ENCODE results near the gene PPP1R3C. TPM values are rescaled to one million over a fixed set of nuclear protein-coding genes. Genes with fewer than 3 reads are reported as not detected.

The PPP1R3C gene
- total RNA-seq, 4 donors from 2014 or later, result 2.1 to 4.4 (median 2.7) TPM

DNA sequence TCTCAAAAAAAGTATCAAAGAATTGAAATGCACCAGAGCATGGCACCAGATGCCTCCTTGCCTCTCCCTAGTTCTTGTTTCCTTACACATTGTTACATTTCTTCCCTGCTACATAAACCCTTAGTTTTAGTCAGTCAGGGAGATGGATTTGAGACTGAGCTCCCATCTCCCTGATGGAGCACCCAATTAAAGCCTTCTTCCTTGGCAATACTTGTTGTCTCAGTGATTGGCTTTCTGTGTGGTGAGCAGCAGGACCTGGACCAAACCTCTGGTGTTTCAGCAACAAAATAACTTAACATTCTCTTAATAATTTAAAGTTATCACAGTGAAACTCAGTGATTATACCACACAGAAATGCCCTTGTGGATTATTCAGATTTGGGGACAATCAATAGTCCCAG, 26.9 kb downstream of the PPP1R3C start:
- no peaks in the 10 kb centered on the region for H3K36me3 ChIP-seq
- TF ChIP-seq, protein P1, sequence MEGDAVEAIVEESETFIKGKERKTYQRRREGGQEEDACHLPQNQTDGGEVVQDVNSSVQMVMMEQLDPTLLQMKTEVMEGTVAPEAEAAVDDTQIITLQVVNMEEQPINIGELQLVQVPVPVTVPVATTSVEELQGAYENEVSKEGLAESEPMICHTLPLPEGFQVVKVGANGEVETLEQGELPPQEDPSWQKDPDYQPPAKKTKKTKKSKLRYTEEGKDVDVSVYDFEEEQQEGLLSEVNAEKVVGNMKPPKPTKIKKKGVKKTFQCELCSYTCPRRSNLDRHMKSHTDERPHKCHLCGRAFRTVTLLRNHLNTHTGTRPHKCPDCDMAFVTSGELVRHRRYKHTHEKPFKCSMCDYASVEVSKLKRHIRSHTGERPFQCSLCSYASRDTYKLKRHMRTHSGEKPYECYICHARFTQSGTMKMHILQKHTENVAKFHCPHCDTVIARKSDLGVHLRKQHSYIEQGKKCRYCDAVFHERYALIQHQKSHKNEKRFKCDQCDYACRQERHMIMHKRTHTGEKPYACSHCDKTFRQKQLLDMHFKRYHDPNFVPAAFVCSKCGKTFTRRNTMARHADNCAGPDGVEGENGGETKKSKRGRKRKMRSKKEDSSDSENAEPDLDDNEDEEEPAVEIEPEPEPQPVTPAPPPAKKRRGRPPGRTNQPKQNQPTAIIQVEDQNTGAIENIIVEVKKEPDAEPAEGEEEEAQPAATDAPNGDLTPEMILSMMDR (IDR thresholded peaks at IDR 0.05), result no peak
- no peak for TF ChIP-seq POLR2A (IDR thresholded peaks at IDR 0.05)
- H3K4me3 ChIP-seq (replicated peaks in 1 of 3), result no peak overlapping the region
- no peak for DNase-seq
- no peak overlapping the region for H3K27ac ChIP-seq
- intact Hi-C loops (cut with DNase I), result no loop called here
- peaks cover 20% of the 10 kb centered on the region in 2 donors for H3K4me1 ChIP-seq
- H3K9me3 ChIP-seq, result no peaks in the 10 kb centered on the region
- no peaks in the 10 kb centered on the region for H3K27me3 ChIP-seq

DNA sequence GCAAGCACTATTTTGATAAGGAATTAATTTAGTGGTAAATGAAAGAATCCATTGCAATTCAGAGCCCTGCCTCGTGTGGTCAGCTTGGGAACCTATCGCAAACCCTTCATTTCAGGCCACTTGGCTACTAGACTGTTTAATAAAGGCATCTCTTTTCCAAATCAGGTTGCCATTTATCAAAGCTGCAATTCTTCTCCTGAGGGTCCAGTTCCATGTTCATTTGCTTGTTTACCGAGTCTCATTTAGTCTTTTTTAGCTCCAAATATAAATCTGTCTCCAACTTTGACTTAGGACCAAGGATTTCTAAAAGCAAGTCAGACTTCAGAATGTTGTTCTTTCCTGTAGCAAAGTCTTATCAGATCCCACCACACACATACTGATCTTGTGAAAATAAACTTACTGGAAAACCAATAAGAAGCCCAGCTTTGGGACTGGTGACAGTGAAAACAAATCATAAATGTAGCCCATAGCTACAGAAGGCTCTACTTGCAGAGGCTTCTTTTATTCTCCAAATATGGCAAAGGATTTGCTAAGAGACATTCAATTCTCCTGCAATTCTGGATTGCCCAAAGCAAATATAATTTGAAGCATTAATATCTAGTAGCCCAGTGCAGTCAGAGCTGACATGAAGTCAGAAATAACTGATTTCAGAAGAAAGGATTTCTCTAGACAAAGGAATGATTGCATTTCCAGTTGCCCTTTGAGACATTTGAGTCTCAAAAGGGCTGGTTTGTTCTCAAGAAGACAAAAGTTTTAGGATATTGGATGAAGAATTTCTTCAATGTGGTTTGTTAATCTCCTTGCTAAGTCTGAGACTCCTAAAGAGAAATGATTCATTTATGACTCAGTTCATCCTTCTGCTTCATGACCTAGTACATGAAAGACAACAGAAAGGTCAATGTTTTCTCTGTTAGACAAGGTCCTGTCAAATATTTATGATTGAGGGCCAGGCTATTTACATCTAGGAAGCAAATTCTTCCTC, 28.0 kb downstream of the PPP1R3C start:
- TF ChIP-seq, protein P1 (IDR thresholded peaks at IDR 0.05), result no peak
- TF ChIP-seq POLR2A (IDR thresholded peaks at IDR 0.05), result no peak
- no peaks in the 10 kb centered on the region for H3K27me3 ChIP-seq
- intact Hi-C loops (cut with DNase I), result no loop called here
- 60 to 66% methylated on average over 3 of the region's 3 CpGs for WGBS, 2 donors
- no peak for DNase-seq
- peak overlapping the region in 1 of 3 donors; percentile 2 for H3K27ac ChIP-seq
- no peaks in the 10 kb centered on the region for H3K36me3 ChIP-seq
- H3K4me3 ChIP-seq (replicated peaks in 1 of 3), result no peak overlapping the region
- peaks cover 20% of the 10 kb centered on the region in 2 donors for H3K4me1 ChIP-seq
- H3K9me3 ChIP-seq, result no peaks in the 10 kb centered on the region

- H3K4me1 ChIP-seq, result peaks cover 16% of the 10 kb centered on the region in 2 donors
- DNase-seq, result no peak
- H3K27me3 ChIP-seq, result no peaks in the 10 kb centered on the region
- TF ChIP-seq POLR2A (IDR thresholded peaks at IDR 0.05), result no peak
- TF ChIP-seq, protein P1 (IDR thresholded peaks at IDR 0.05), result no peak
- H3K9me3 ChIP-seq, result no peaks in the 10 kb centered on the region
- no peaks in the 10 kb centered on the region for H3K36me3 ChIP-seq
- H3K27ac ChIP-seq, result no peak overlapping the region
- H3K4me3 ChIP-seq (replicated peaks in 1 of 3), result no peak overlapping the region
- 72 to 76% methylated on average over 5 of the region's 5 CpGs for WGBS, 2 donors
- intact Hi-C loops (cut with DNase I), result no loop called here
Measured at GRCh38 chr10:91603931-91604331, 28.9 kb downstream of the PPP1R3C start.

- DNase-seq, result no peak
- Histone ChIP-seq H3K9me3 (no peaks in the 10 kb centered on the region), H3K4me1 (peaks cover 7% of the 10 kb centered on the region in 2 donors), H3K4me3 (replicated peaks in 1 of 3) (no peak overlapping the region), H3K27ac (no peak overlapping the region), H3K36me3 (no peaks in the 10 kb centered on the region), H3K27me3 (no peaks in the 10 kb centered on the region)
- TF ChIP-seq, protein P1 (IDR thresholded peaks at IDR 0.05), result no peak
- no peak for TF ChIP-seq POLR2A (IDR thresholded peaks at IDR 0.05)
- intact Hi-C loops (cut with DNase I), result no loop called here
- WGBS, 2 donors, result 80 to 99% methylated on average over 4 of the region's 4 CpGs
Measured at GRCh38 chr10:91602868-91603568, 29.9 kb downstream of the PPP1R3C start.

- Histone ChIP-seq H3K27me3 (no peaks in the 10 kb centered on the region), H3K4me3 (replicated peaks in 1 of 3) (no peak overlapping the region), H3K27ac (no peak overlapping the region), H3K9me3 (no peaks in the 10 kb centered on the region), H3K4me1 (peaks cover 5% of the 10 kb centered on the region in 2 donors), H3K36me3 (no peaks in the 10 kb centered on the region)
- DNase-seq, result no peak
- intact Hi-C loops (cut with DNase I), result no loop called here
- 91 to 92% methylated on average over 3 of the region's 3 CpGs for WGBS, 2 donors
- TF ChIP-seq POLR2A (IDR thresholded peaks at IDR 0.05), result no peak
- TF ChIP-seq, protein P1 (IDR thresholded peaks at IDR 0.05), result no peak
Measured at GRCh38 chr10:91602449-91602848, 30.4 kb downstream of the PPP1R3C start.
